ENCODE data around the gene CLDN6.

Gene CLDN6

DNA sequence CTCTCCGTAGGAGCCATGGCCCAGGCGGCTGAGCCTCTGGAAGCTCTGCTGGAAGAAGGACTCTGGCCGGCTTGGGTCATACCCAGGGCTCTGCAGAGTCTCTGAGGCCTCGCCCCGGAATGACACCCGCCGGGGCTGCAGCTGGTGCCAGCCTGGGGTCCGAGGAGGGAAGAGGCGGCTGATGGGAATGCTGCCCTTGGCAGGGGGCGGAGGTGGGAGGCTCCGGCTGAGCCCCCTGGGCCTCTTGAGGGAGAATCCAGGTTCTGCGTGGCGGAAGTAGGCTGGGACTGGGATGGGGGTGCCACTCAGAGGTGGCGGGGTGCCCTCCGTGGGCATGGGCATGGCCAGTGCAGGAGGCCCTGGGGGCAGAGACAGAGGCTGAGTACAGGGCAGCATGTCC is 41.3 kb downstream of the CLDN6 start:
- peak overlapping the region; percentile 99 for H3K27ac ChIP-seq
- TF ChIP-seq CTCF (IDR thresholded peaks at IDR 0.05): no peak
- no peak for TF ChIP-seq ZFX (IDR thresholded peaks at IDR 0.05; ENCODE audit: borderline replicate concordance)

GRCh38 chr16:2976201-2976600 is 41.8 kb downstream of the CLDN6 start:
- H3K27ac ChIP-seq: peak overlapping the region; percentile 99
- TF ChIP-seq ZFX (IDR thresholded peaks at IDR 0.05; ENCODE audit: borderline replicate concordance) (no peak), CTCF (IDR thresholded peaks at IDR 0.05) (no peak)

DNA sequence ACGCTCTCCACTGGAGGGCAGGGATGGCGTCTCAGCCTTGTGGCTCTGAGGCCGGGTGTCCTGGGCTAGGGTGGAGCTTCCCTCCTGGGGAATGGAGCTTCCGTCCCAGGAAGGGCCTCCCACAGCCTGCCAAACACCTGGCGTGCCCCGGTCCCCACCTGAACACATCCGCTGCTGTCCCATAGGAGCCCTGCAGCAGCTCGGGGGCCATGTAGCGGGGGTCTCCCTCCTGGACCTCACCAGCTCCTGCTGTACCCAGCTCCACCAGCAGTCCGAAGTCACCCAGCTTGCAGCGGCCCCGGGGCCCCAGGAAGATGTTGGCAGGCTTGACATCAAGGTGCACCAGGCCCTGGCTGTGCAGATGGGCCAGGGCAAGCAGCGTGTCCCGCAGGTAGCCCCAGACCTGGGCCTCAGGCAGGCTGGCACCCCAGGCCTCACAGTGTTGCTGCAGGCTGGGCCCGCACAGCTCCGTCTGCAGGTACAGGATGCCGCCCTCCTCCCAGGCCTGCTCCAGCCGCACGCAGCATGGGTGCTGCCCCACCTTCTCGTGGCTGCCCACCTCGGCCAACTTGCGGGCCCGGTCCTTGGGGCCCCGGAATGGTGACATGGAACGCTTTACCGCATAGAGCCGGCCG is 42.7 kb downstream of the CLDN6 start:
- peak overlapping the region; percentile 99 for H3K27ac ChIP-seq

DNA sequence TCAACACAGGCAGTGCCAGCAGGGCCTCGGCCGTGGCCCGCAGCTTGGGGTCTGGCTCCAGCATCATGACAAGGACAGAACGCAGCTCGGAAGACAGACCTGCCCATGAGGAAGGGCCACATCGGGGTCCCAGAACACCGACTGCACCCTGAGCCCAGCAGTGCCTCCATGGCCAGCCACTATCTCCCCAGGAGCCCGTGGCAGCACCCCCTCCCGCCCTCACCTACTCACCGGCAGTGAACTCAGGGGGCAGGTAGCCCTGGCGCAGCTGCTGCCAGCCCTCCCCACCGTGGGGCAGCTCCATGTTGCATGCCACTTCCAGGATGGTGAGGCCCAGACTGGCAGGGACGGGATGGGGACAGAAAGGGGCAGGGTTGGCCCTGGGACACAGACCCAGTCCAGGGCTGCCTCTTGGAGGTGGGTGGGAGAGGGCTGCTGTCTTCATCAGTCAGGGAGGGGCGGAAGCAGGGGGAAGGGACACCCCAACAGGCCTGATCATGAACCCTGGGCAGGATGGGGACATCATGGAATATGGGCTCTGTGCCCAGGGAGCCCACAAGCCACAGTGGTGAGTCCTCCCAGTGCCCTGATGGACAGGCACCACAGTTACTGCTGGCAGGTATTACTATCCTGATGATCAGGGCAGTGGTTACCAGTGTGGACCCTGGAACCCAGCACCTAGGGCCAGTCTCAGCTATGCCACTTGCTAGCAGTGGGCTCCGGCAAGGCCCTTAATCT is 43.5 kb downstream of the CLDN6 start:
- peak overlapping the region; percentile 99 for H3K27ac ChIP-seq
- TF ChIP-seq CTCF (IDR thresholded peaks at IDR 0.05): no peak
- no peak for TF ChIP-seq ZFX (IDR thresholded peaks at IDR 0.05; ENCODE audit: borderline replicate concordance)

More for the DNA sequence above, 42.7 kb downstream of the CLDN6 start:
- TF ChIP-seq ZFX (IDR thresholded peaks at IDR 0.05; ENCODE audit: borderline replicate concordance): no peak
- TF ChIP-seq CTCF (IDR thresholded peaks at IDR 0.05): no peak

- TF ChIP-seq ZFX (IDR thresholded peaks at IDR 0.05; ENCODE audit: borderline replicate concordance) (no peak), CTCF (IDR thresholded peaks at IDR 0.05) (no peak)
- H3K27ac ChIP-seq: peak overlapping the region; percentile 99
Measured at GRCh38 chr16:2973605-2974318, 44.2 kb downstream of the CLDN6 start.

DNA sequence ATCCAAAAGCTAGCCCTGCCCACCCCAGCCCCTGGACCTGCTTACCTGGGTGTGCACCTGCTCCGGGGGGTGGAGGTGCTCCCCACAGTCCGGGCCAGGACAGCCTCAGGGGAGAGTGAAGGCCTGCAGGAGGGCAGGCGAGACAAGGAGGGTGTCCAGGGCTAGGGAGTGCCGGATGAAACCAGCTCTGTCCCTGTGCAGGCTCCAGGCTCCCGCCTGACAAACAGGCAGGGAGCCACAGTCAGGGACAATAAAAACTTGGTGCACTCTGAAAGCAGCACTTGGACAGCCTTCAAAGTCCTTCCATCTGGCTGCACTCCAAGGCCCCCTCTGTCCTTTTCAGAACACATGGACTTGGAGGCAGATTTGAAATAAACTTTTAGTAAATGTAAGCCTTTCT is 44.9 kb downstream of the CLDN6 start:
- no peak for TF ChIP-seq ZFX (IDR thresholded peaks at IDR 0.05; ENCODE audit: borderline replicate concordance)
- no peak for TF ChIP-seq CTCF (IDR thresholded peaks at IDR 0.05)
- H3K27ac ChIP-seq: peak overlapping the region; percentile 99

Data from 22Rv1 (cell line).